ENCODE data around the gene OSBPL1A. TPM values are rescaled to one million over a fixed set of nuclear protein-coding genes. Genes with fewer than 3 reads are reported as not detected.

OSBPL1A gene
- total RNA-seq = 10 to 100 TPM; 39.8 to 50.7 TPM
- long read RNA-seq, full-length matches to known transcripts = 50 of 115 reads
- long read RNA-seq, partial matches to known transcripts = 42 of 115 reads
- long read RNA-seq, other reads (novel, unspliced or antisense) = 23 of 115 reads

DNA sequence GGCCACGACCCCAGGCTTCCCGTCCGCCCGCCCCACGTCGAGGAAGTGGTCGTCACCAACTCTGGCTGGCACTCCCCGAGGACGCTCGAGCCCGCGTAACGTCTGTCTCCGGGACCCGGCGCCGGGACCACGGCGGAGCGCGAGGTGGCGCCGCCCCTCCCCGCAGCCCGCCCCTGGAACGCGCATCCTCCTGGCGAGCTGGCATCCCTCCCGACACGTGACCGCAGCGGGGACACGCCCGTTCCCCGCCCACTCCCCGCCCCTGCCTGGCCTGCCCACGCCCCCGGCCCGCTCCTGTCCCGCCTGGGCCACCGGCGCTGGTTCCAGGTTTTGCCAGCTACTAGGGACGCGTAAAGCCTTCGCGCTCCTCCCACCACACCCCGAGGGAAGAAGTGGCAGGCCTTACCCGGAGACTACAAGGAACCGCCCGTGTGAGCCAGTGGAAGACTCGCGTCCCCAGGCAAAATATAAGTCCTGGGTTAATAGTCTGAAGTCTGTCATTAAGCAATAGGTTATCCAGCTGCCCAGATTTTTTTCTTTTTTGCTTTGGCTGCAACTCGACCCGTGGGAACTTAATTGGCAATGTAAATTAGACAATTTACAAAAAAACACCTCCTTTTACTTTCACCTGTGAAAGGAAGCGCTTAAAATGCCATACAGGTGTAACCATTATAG, at the start of gene OSBPL1A:
Gene OSBPL1A, minus strand, starts transcription at position 131 of the 675 bp plus-strand sequence. CDS start 20,291 bp downstream, outside the sequence.
- intact Hi-C loops (cut with DNase I, micrococcal nuclease) = no loop called here
- DNase-seq = peak; percentile 96 to 97
- peak; percentile 96 for ATAC-seq

DNA sequence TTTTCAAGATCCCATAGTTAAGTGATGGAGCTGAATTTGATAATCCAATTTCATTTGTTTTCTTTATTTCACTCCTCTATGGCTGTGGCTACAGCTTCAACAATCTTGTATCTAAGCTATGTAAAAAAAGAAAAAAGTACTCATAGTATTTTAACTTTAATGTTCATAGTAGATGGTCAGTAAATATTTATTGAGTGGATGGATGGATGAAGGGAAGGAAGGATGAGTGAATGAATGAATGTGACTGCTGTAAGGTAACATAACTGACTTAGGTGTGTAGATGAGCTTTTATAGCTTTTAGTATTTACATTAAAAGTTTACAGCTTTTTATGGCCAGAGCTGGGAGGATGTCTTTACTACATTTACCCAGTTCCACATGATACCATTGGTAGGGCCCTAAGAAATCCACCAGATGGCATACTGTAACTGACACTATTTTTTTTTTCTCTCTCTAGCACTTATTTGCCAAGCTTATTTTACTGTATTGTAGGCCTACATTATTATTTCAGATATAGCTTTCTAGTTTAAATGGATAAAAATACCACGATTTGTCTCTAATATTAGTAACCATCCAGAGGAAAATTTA, 49.4 kb upstream of the OSBPL1A start:
- DNase-seq (no peak), ATAC-seq (peak; percentile 100)
- intact Hi-C loops (cut with DNase I, micrococcal nuclease) = no loop called here

DNA sequence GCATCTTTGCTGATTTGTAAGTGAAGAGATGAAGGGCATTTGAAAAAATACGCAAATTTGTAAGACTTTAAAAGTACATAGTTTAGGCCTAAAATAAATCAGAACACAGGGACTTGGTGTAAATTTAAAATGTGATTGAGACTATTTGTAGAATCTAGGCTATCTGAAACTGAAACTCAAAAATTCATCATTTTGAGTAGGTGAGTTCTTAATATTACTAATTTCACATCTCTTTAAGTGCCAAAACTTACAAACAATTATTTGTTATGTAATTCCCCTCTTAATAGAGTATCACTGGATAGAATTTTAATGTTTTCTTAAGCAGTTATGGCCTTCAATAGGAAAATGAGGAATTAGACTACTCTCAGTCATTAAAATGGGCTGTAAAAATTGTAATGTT, 48.8 kb upstream of the OSBPL1A start:
- no peak for ATAC-seq
- intact Hi-C loops (cut with DNase I, micrococcal nuclease) = no loop called here
- no peak for DNase-seq

DNA sequence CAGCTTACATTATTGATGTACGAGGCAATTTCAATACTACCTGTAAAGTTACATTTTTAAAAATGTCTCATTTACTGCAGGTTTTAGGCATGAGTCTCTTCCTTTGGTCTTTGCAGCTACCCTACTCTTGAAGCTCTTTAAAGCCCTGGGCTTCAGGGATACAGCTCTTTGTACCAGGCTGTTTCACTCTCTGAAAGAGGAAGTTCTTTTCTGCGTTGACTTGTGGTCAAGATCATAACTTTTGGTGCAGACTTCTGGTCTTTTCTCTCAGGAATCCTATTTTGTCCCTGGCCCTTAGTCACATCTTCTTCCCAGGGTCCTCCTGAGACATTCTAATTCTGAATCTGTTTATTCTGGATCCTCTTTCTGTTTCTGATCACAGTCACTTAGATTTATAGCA, 46.2 kb upstream of the OSBPL1A start:
- intact Hi-C loops (cut with DNase I, micrococcal nuclease) = no loop called here

DNA sequence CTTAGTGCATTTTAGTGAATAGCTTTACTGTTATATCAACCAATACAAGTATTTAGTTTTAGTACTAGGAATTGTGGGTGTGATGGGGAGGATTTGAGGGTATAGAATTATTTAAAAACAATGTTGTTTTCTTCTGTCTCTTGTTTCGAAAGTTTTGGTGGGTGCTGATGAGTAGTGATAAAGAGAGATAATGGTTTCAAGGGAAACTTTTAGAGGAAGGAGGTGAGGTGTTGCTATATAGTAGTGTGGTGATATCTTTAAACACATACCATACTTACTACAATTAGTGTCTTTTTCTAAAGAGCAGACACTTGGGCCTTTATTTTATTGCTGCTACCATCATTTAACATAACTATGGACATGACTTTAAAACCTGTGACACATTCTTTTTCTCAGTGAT, 39.3 kb upstream of the OSBPL1A start:
- no peak for ATAC-seq
- DNase-seq = no peak
- intact Hi-C loops (cut with DNase I, micrococcal nuclease) = no loop called here

More for the DNA sequence above, 46.2 kb upstream of the OSBPL1A start:
- DNase-seq (no peak), ATAC-seq (no peak)

DNA sequence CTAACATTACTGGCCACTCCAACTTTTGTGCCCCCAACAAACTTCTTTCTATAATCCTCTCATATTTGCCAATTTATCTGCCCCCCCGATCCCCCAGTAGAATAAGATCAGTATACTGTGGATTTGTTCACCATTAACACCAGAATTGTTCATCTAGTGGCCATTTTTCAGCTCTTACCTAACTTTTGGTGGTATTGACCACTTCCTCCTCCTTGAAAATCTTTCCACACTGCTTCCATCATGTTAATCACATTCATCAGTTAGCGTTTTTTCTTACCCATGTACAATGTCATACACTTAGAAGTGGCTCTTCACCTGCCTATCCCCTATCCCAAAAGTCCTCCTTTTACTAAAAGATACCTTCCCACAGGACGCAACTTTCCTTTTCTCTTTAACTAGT, 35.0 kb upstream of the OSBPL1A start:
- DNase-seq = no peak
- no peak for ATAC-seq
- intact Hi-C loops (cut with DNase I, micrococcal nuclease) = no loop called here

DNA sequence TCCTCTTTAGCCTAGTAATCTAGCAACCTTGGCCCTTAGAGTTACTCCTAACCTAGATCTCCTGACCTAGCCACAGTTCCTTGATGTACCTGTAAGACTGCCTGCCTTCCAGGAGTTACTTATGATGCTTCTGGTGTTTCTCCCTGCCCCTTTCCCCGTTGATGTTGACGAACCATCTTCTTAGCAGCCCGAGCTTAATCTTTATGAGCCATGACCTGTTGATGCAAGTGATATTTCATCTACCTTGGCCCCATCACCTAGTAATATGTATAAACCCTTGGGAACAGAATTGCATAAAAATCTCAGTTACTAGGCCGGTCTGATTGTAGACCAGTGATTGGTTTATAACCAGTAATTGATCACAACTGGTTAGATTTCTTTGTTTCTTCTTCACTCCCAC, 31.6 kb upstream of the OSBPL1A start:
- DNase-seq (no peak), ATAC-seq (no peak)
- intact Hi-C loops (cut with DNase I, micrococcal nuclease) = no loop called here

DNA sequence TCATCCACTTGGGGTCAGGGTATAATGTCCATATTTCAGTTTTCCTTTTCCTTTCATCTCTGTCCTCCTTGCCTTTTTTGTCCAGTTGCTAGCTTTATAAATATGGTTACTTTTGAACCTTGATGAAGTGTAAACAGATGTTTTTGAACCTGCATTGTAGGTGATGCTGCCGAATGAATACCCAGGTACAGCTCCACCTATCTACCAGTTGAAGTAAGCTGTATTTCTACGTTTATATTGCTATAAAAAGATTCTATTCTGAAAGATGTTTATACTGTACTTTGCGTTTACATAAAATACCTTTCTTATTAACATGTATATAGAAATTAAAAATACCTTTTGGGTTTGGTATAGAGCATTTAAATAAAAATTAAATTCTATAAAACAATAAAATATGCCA, 31.1 kb upstream of the OSBPL1A start:
- no peak for ATAC-seq
- intact Hi-C loops (cut with DNase I, micrococcal nuclease) = no loop called here
- DNase-seq = no peak

DNA sequence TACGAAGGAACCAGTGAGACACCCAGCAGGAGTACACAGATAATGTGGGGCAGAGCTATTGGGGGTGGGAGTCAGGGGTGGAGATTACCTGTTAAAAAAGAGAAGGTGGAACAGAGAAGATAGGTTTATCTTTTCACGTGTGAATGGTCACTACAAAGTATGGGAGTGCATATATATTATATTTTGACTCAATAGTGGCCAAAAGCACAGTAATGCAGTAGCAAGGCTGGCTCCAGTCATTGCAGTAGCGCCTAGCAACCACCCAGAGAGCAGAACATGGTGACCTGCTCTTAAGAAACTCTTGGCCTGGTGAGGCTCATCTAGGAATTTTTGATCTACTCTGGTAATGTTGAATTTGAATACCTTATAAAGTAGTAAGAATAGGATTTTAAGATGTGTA, 29.9 kb upstream of the OSBPL1A start:
- intact Hi-C loops (cut with DNase I, micrococcal nuclease) = no loop called here
- ATAC-seq (no peak), DNase-seq (no peak)

DNA sequence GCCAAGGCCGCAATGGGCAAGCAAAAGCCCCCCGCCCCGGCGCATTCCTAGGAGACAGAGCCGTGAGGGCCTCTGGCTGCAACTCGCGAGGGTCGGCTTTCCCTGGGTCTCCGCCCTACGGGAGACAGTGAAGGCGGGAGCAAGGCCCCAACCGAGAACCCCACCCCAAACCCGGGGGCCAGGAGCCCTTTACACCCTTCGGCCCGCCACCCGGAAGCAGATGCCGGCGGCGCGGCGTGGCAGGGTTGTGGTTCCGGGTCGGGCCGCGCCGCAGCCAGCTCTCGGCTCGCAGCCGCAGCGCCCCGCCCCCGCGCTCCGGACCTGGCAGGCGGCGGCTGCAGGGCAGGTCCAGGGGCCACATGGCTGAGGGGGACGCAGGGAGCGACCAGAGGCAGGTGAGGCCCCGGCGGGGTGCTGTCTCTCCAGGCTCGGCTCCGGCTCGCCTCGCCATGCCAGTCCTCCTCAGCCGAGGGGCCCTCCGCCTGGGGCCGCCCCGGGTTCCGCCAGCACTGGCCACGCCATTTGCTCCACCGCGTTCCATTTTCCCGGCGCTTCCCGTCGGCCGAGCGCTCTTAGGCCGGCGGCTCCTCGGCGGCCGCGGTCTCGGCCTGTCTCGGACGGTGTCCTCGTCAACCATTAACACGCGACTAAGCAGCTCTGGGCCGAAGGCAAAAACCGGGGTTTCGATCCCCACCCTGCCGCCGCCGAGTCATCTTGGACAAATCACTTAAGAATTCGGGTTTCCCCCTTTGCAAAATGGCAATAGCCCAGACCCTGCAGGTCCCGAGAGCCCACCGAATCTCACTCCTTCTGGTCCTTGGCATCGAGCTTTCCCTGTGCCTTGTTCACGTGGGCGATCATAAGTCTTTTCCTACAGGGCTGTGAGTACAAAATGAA, 29.0 kb upstream of the OSBPL1A start, which contains the start of gene IMPACT:
Gene IMPACT, plus strand, starts transcription at position 273 of the 897 bp plus-strand sequence. Its CDS starts 87 bp downstream, at position 360.
- intact Hi-C loops (cut with DNase I, micrococcal nuclease) = no loop called here
- peak; percentile 74 to 88 for DNase-seq
- ATAC-seq = peak; percentile 99

DNA sequence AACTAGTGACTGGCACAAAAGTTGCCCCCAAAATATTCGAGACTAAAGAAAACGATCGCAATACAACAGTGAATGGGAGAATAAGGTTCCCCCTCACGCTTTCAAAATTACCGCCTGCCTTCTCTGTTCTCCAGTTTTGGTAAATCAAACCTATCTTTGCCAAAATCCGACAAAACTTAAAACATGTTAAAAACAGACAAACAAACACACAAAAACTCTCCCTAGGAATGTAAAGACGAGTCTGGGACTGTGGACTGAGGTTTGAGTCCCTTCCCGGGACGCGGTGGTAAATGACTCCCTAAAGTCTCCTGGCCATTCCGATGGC, 28.4 kb upstream of the OSBPL1A start:
- no peak for ATAC-seq
- intact Hi-C loops (cut with DNase I, micrococcal nuclease) = no loop called here

DNA sequence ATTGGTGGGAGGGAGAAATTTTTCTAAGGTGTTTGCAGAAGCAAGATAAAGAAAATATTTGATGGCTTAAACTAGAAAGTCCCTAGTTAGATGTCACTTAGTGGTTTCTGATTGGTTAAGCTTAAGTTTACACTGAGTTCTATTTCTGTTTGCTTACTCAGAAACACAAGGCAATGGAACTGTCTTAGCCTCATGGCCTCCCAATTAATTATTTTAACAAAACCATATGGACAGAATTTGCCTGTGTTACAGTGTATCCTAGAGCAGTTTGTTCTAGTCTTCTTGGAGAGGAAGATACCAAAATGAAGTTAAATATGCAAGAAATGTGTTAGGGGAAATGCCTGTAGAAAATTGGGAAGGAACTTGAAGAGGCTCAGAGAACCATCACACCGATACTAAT, 24.2 kb upstream of the OSBPL1A start:
- no peak for ATAC-seq
- intact Hi-C loops (cut with DNase I, micrococcal nuclease) = no loop called here
- DNase-seq = no peak

More for the DNA sequence above, 28.4 kb upstream of the OSBPL1A start:
- no peak for DNase-seq

DNA sequence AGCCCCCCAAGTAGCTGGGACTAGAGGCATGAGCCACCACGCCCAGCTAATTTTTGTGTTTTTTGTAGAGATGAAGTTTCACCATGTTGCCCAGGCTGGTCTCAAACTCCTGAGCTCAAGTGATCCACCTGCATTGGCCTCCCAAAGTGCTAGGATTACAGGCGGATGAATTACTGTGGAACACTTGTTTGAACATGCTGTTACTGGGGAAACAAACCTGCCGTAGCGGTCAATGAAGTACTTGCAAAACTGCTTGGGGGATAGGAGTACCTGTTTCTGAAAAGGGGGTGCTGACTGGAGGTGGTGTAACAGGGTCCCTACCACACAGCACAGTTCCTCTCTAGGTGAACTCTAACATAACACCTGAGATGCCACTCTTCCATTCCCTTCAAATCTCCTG, 22.9 kb upstream of the OSBPL1A start:
- no peak for DNase-seq
- no peak for ATAC-seq
- intact Hi-C loops (cut with DNase I, micrococcal nuclease) = no loop called here

DNA sequence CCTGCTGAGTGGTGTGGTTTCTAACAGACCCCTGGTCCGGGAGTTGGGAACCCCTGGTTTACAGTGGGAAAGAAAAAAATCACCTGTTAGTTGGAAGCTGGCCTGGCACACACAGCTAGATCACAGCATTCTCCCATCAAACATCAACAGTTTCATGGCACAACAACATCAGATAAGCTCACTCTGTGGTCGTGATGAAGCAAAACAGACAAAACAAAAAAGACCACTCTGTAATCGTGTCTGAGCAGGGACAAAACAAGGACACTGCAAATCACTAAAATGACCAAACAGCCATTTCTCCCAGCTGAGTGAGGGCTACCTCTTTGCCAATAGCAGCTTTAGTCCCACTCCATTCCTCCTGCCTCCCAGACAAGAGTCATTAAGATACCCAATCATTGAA, 19.9 kb upstream of the OSBPL1A start:
- intact Hi-C loops (cut with DNase I, micrococcal nuclease) = no loop called here
- ATAC-seq = no peak

DNA sequence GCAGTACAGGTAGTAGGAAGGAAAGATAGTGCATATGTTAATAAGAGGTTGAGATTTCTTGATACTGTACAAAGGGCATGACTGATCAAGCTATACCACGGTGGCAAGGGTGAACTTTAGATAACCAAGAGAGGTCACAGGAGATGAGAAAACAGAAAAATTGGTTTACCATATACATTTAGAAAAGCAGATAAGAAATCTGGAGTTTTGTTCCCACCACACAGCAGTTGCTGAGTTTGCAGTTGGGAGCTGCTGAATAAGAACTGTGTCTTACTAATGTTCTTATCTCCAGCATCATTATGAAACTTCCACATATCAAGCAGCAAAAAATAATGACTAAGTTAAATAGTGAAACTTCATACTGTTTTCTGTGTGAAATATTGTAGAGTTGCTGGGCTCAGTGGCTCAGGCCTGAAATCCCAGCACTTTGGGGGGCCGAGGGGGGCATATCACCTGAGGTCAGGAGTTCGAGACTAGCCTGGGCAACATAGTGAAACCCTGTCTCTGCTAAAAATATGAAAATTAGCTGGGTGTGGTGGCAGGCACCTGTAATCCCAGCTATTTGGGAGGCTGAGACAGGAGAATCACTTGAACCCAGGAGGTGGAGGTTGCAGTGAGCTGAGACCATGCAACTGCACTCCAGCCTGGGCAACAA, 16.9 kb upstream of the OSBPL1A start:
- intact Hi-C loops (cut with DNase I, micrococcal nuclease) = no loop called here
- ATAC-seq (no peak), DNase-seq (no peak)

More for the DNA sequence above, 19.9 kb upstream of the OSBPL1A start:
- no peak for DNase-seq

DNA sequence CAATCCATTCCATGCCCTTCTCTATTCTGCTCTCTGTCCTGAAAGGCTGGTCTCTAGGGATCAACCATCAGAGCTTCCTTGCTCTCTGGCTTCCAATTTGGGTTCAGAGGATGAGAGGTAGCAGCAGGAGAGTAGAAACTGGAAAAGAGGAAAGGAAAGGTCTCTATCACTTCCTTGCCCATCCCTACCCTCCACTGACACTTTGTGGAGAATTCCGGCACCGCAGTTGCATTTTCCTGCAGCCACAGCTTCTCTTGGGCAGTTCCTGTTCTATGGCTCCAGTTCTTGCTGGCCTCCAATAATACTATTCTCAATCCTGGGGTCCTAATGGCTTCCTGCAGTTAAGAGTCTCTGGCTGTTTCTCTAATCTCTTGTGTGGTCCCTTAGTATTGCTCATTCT, 15.5 kb upstream of the OSBPL1A start:
- intact Hi-C loops (cut with DNase I, micrococcal nuclease) = no loop called here
- DNase-seq = no peak
- no peak for ATAC-seq

DNA sequence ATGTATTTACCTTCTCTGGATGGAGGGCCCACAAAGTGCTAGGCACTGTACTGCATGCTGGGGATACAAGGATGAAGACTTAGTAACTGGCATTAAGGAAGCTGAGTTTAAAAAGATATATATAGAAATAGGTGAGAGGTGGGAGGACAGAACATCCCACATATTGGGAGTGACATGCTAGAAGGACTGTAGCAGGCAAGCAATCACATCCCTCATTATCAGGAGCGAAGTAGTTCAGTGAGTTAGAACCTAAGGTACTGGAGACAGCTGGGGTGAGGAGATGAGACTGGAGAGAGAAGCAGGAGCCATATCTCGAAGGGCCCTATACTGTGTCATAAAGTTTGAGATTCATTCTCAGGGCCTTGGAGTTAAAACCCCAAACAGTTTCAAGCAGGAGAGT, 10.9 kb upstream of the OSBPL1A start:
- no peak for DNase-seq
- intact Hi-C loops (cut with DNase I, micrococcal nuclease) = no loop called here
- ATAC-seq = no peak

DNA sequence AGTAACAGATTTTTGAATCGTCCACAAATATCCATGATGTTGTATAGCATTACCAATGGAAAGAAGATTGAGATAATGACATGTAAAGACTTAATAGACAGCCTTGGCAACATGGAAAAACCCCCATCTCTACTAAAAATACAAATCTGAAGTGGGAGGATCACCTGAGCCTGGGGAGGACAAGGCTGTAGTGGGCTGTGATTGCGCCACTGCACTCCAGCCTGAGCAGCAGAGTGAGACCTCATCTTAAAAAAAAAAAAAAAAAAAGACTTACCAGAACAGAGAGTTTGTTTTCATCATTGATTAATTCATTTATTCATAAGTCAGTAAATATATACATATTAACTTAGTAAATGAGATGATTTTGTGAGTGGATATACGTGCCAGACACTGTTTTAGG, 7.0 kb upstream of the OSBPL1A start:
- intact Hi-C loops (cut with DNase I, micrococcal nuclease) = no loop called here
- ATAC-seq (no peak), DNase-seq (no peak)

DNA sequence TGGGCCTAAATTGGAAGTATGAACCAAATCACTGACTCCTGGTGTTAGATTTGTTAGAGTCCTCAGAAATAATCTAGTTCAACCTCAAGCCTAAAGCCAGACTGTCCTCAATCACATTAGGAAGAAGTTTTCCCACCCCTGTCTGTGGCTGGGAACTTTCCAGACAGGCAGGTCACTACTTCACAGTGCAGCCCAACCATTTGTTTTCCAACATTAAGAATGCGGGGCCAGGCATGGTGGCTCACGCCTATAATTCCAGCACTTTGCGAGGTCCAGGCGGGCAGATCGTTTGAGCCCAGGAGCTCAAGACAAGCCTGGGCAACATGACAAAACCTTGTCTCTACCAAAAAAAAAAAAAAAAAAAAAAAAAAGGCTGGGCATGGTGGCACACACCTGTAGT, 5.5 kb upstream of the OSBPL1A start:
- DNase-seq = no peak
- ATAC-seq = no peak
- intact Hi-C loops (cut with DNase I, micrococcal nuclease) = no loop called here

Data from left colon (tissue), 2 donors.